Tibial artery (tissue), 4 donors: ENCODE results near the gene APP.

Experiments used
- DNase-seq, 2 donors: peaks; one replicate each; pipeline ENCODE4 v3.0.0-alpha.2; 2019
- H3K27ac ChIP-seq, 2 donors: fragments of 200-600 bp; sonication (generic) in 1 of 2; 1 replicate in 1 of 2; 2 replicates in 1 of 2; pipeline ENCODE4 v1.5.1; 2018 to 2019; ENCODE audit warnings: mild to moderate bottlenecking in 1 of 2
- H3K27me3 ChIP-seq, 2 donors: fragments of 200-600 bp; sonication (generic) in 1 of 2; one replicate each; pipeline versions ENCODE4 v1.5.1 to v1.6.0; 2016 to 2019
- H3K36me3 ChIP-seq, 3 donors: fragments of 200-600 bp; sonication (generic) in 2 of 3; one replicate each; pipeline ENCODE4 v1.5.1; 2016 to 2019; ENCODE audit warnings: mild to moderate bottlenecking in 2 of 3
- H3K4me1 ChIP-seq, 4 donors: fragments of 200-600 bp; sonication (generic) in 2 of 4; 1 replicate in 3 of 4; 2 replicates in 1 of 4; pipeline ENCODE4 v1.5.1; 2016 to 2019
- H3K4me3 ChIP-seq, 2 donors: fragments of 200-600 bp; sonication (generic) in 1 of 2; 1 replicate in 1 of 2; 2 replicates in 1 of 2; pipeline ENCODE4 v1.5.1; 2018 to 2019; ENCODE audit warnings: mild to moderate bottlenecking in 2 of 2
- H3K9me3 ChIP-seq, 3 donors: fragments of 200-600 bp; sonication (generic) in 1 of 3; one replicate each; pipeline ENCODE4 v1.5.1; 2016 to 2019
- intact Hi-C: fragments of 100-400 bp; cut with DNase I; formaldehyde crosslinking; loops from one replicate; pipeline ENCODE4 v1.15.0; 2023; ENCODE audit warnings: low total_unique reads
- TF ChIP-seq, protein P1 (sequence below), 2 experiments: fragments of 200-600 bp in 1 of 2; fragments of 450-650 bp in 1 of 2; IDR thresholded peaks; one replicate each; pipeline ENCODE4 v1.5.1; 2017 to 2019; ENCODE audit warnings: antibody characterized with exemption in 2 of 2, mild to moderate bottlenecking in 1 of 2, moderate library complexity in 1 of 2

Gene APP

DNA sequence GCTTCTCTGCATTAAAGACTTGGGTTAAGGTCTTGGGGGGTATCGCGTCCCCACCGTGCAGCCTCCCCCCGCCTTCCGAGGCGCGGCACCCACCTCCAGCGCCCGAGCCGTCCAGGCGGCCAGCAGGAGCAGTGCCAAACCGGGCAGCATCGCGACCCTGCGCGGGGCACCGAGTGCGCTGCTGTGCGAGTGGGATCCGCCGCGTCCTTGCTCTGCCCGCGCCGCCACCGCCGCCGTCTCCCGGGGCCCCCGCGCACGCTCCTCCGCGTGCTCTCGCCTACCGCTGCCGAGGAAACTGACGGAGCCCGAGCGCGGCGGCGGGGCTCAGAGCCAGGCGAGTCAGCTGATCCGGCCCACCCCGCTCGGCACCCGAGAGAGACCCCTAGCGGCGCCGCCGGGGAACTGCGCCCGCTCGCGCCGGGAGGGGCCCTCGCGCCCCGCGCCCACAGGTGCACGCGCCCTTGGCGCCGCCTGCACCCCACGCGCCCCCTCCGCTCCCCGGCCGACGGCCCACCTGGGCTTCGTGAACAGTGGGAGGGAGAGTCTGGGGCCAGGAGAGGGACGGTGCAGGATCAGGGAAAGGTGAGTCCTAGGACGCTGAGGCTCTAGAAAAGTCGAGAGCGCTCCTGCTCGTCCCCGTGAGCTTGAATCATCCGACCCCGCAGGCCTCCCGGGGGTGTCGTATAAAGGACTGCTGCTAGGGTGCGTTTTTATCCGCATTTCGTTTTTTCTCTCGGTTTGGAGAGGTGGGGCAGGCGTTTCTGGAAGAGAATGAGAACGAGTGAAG is at the start of gene APP:
Gene APP, minus strand, starts transcription at position 300 of the 787 bp plus-strand sequence. Its CDS starts 150 bp downstream, at position 150.
- peak; percentile 78 to 92 for DNase-seq
- intact Hi-C loops: loop anchor here (5.0 to 10.0 kb wide), 2 partner anchors 273 to 436 kb away; partner anchors contain the start of genes ATP5PF and GABPA

DNA sequence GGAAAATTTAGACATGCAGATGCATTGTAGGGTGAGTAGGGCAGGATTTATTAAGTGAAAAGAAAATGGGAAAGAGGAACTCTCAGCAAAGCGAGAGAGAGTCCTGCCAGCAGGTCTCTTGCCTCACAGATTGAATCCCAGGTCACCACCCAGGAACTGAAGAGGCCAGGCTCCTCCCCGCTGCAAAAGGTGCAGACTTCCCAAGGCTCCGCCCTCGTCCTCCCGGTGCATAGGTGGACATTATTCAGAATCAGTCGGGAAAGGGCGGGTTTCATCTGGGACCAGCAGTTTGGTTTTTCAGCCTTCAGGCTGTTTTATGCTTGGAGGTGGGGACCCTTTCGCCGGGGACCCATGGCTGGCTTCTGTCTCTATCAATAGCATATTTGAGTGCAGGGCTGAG is 41.6 kb upstream of the APP start:
- DNase-seq: no peak
- TF ChIP-seq, protein P1, sequence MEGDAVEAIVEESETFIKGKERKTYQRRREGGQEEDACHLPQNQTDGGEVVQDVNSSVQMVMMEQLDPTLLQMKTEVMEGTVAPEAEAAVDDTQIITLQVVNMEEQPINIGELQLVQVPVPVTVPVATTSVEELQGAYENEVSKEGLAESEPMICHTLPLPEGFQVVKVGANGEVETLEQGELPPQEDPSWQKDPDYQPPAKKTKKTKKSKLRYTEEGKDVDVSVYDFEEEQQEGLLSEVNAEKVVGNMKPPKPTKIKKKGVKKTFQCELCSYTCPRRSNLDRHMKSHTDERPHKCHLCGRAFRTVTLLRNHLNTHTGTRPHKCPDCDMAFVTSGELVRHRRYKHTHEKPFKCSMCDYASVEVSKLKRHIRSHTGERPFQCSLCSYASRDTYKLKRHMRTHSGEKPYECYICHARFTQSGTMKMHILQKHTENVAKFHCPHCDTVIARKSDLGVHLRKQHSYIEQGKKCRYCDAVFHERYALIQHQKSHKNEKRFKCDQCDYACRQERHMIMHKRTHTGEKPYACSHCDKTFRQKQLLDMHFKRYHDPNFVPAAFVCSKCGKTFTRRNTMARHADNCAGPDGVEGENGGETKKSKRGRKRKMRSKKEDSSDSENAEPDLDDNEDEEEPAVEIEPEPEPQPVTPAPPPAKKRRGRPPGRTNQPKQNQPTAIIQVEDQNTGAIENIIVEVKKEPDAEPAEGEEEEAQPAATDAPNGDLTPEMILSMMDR (IDR thresholded peaks at IDR 0.05): no peak
- Histone ChIP-seq H3K36me3 (no peaks in the 10 kb centered on the region), H3K27me3 (no peaks in the 10 kb centered on the region), H3K27ac (no peak overlapping the region), H3K9me3 (no peaks in the 10 kb centered on the region), H3K4me1 (no peaks in the 10 kb centered on the region), H3K4me3 (no peak overlapping the region)
- intact Hi-C loops: no loop called here

More for the DNA sequence above, at the start of gene APP:
- no peaks in the 10 kb centered on the region for H3K9me3 ChIP-seq
- H3K27me3 ChIP-seq: no peaks in the 10 kb centered on the region
- H3K27ac ChIP-seq: peak within 1 kb of the TSS; percentile 78 to 79
- TF ChIP-seq, protein P1 (IDR thresholded peaks at IDR 0.05): peak; percentile 96 to 98
- no peaks in the 10 kb centered on the region for H3K36me3 ChIP-seq
- peaks cover 0 to 21% (median 3%) of the 10 kb centered on the region in 4 donors for H3K4me1 ChIP-seq
- peak within 1 kb of the TSS; percentile 71 to 81 for H3K4me3 ChIP-seq

GRCh38 chr21:26210614-26211013 is 40.0 kb upstream of the APP start:
- H3K36me3 ChIP-seq: no peaks in the 10 kb centered on the region
- TF ChIP-seq, protein P1 (IDR thresholded peaks at IDR 0.05): no peak

GRCh38 chr21:26207021-26207420 is 36.5 kb upstream of the APP start:
- TF ChIP-seq, protein P1 (IDR thresholded peaks at IDR 0.05): no peak
- Histone ChIP-seq H3K27me3 (no peaks in the 10 kb centered on the region), H3K27ac (no peak overlapping the region), H3K4me1 (no peaks in the 10 kb centered on the region), H3K4me3 (no peak overlapping the region), H3K9me3 (no peaks in the 10 kb centered on the region), H3K36me3 (no peaks in the 10 kb centered on the region)
- DNase-seq: no peak
- intact Hi-C loops: no loop called here

More at GRCh38 chr21:26210614-26211013, 40.0 kb upstream of the APP start:
- H3K4me3 ChIP-seq: no peak overlapping the region
- intact Hi-C loops: no loop called here
- DNase-seq: no peak
- H3K27ac ChIP-seq: no peak overlapping the region
- no peaks in the 10 kb centered on the region for H3K4me1 ChIP-seq
- no peaks in the 10 kb centered on the region for H3K9me3 ChIP-seq
- no peaks in the 10 kb centered on the region for H3K27me3 ChIP-seq

DNA sequence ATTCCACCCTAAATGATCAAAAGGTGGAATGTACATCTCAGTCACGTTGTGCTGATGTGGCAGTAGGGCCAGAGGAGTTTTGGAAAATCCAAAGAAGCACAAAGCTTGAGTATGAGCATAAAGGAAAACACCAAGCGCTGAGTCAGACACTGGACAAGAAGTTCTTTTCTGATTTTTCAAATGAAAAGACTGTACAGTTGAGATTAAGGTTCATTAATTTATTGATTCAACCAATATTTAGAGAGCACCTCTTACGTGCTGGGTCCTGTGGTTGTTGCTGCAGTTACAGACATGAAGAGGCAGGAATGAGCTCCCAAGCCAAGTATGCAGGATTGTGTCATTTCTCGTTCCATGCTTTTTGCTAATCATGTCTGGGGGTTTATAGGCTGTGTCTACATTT is 28.9 kb upstream of the APP start:
- no peak overlapping the region for H3K4me3 ChIP-seq
- H3K36me3 ChIP-seq: no peaks in the 10 kb centered on the region
- H3K4me1 ChIP-seq: no peaks in the 10 kb centered on the region
- intact Hi-C loops: no loop called here
- H3K27ac ChIP-seq: no peak overlapping the region
- no peaks in the 10 kb centered on the region for H3K27me3 ChIP-seq
- DNase-seq: no peak
- TF ChIP-seq, protein P1 (IDR thresholded peaks at IDR 0.05): no peak
- no peaks in the 10 kb centered on the region for H3K9me3 ChIP-seq
